OCI-LY1 (cell line): Measurements from ENCODE around the gene OR13C8.
"Not testable (repeated sequence)": the region's sequence is repeated elsewhere in the genome, so short reads cannot be mapped to it uniquely, and the experiment has no call there.

Experiments
- H2AFZ ChIP-seq: fragments of 200-600 bp; sonication (generic), shearing (Covaris generic); 2 replicates; pipeline ENCODE4 v1.6.0; 2014; ENCODE audit warnings: antibody characterized with exemption, mild to moderate bottlenecking, low read length
- H3F3A ChIP-seq: fragments of 200-600 bp; sonication (generic), shearing (Covaris generic); 2 replicates; pipeline ENCODE4 v1.6.0; 2014; ENCODE audit warnings: mild to moderate bottlenecking, antibody characterized with exemption, low read length, moderate library complexity; ENCODE audit not compliant: insufficient read depth
- H3K27ac ChIP-seq: fragments of 200-600 bp; sonication (generic); 2 replicates; pipeline ENCODE4 v1.5.1; 2014; ENCODE audit warnings: low read length, mixed run types, mild to moderate bottlenecking, low read depth; ENCODE audit not compliant: poor library complexity, severe bottlenecking
- H3K27me3 ChIP-seq: fragments of 200-600 bp; sonication (generic); 2 replicates; pipeline ENCODE4 v1.6.0; 2014; ENCODE audit warnings: antibody characterized with exemption, mild to moderate bottlenecking, low read length, moderate library complexity; ENCODE audit not compliant: insufficient read depth
- H3K36me3 ChIP-seq: fragments of 200-600 bp; sonication (generic); 2 replicates; pipeline ENCODE4 v1.6.1; 2014; ENCODE audit warnings: mild to moderate bottlenecking, antibody characterized with exemption, low read length, moderate library complexity, mixed read lengths; ENCODE audit not compliant: insufficient read depth
- H3K4me1 ChIP-seq: fragments of 200-600 bp; sonication (generic); 2 replicates; pipeline ENCODE4 v1.5.1; 2014; ENCODE audit warnings: mild to moderate bottlenecking, low read length, moderate library complexity; ENCODE audit not compliant: insufficient read depth, severe bottlenecking
- H3K4me2 ChIP-seq: fragments of 200-600 bp; sonication (generic), shearing (Covaris generic); 2 replicates; pipeline ENCODE4 v1.6.1; 2014; ENCODE audit warnings: low read length
- H3K4me3 ChIP-seq: fragments of 200-600 bp; sonication (generic); 2 replicates; pipeline ENCODE4 v1.5.1; 2014; ENCODE audit warnings: low read length, low read depth, mild to moderate bottlenecking, mixed read lengths; ENCODE audit not compliant: poor library complexity, severe bottlenecking
- H3K79me2 ChIP-seq: fragments of 200-600 bp; shearing (Covaris generic); 2 replicates; pipeline ENCODE4 v1.6.1; 2016; ENCODE audit warnings: mixed run types, low read length, mixed read lengths; ENCODE audit not compliant: insufficient read depth
- H3K9ac ChIP-seq: fragments of 200-600 bp; sonication (generic), shearing (Covaris generic); 2 replicates; pipeline ENCODE4 v1.6.1; 2014; ENCODE audit warnings: mild to moderate bottlenecking, low read length, mixed read lengths
- H3K9me2 ChIP-seq: fragments of 200-600 bp; sonication (generic), shearing (Covaris generic); 2 replicates; pipeline ENCODE4 v1.6.1; 2014; ENCODE audit warnings: low read depth, mild to moderate bottlenecking, low read length, mixed read lengths
- H3K9me3 ChIP-seq: fragments of 200-600 bp; shearing (Covaris generic); 2 replicates; pipeline ENCODE4 v1.6.1; 2014; ENCODE audit warnings: low read length, mixed read lengths
- H4K20me1 ChIP-seq: fragments of 200-600 bp; sonication (generic), shearing (Covaris generic); 2 replicates; pipeline ENCODE4 v1.6.0; 2016; ENCODE audit warnings: mild to moderate bottlenecking, low read length; ENCODE audit not compliant: insufficient read depth
- CTCF ChIP-seq: fragments of 200-600 bp; sonication (generic), shearing (Covaris generic); IDR thresholded peaks from 2 replicates; pipeline ENCODE4 v1.5.1; 2017; ENCODE audit warnings: mild to moderate bottlenecking, antibody characterized with exemption, low read length, moderate library complexity, mixed read lengths
- EZH2 ChIP-seq: fragments of 200-600 bp; sonication (generic), shearing (Covaris generic); IDR thresholded peaks from 2 replicates; pipeline ENCODE4 v1.8.0; 2017; ENCODE audit warnings: borderline replicate concordance, mixed run types, mild to moderate bottlenecking, antibody characterized with exemption, low read length, moderate library complexity, mixed read lengths

Gene OR13C8

DNA sequence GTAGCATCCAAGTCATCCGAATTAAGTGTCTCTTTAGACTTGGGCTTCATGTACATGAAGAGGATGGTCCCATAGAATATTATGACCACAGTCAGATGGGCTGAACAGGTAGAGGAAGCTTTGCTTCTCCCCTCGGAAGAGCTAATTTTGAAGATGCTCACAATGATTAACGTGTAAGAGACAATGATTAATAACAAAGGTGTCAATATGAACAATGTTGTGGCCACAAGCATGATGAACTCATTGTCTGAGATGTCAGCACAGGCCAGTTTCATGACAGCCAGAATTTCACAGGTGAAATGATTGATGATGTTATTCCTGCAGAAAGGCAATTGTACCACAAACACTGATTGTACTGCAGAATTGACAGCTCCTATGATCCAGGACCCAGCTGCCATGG, 35.8 kb downstream of the OR13C8 start:
- no peak overlapping the region for H3K27ac ChIP-seq
- no peak overlapping the region for H3K9ac ChIP-seq
- no peaks in the 10 kb centered on the region for H3K4me1 ChIP-seq
- H2AFZ ChIP-seq = no peak overlapping the region
- no peaks in the 10 kb centered on the region for H3F3A ChIP-seq
- no peaks in the 10 kb centered on the region for H3K9me2 ChIP-seq
- H3K4me2 ChIP-seq = no peak overlapping the region
- H3K9me3 ChIP-seq = no peaks in the 10 kb centered on the region
- H4K20me1 ChIP-seq = no peaks in the 10 kb centered on the region
- no peaks in the 10 kb centered on the region for H3K27me3 ChIP-seq
- H3K36me3 ChIP-seq = no peaks in the 10 kb centered on the region
- H3K4me3 ChIP-seq = no peak overlapping the region
- H3K79me2 ChIP-seq = no peaks in the 10 kb centered on the region
- no peak for TF ChIP-seq EZH2
- no peak for TF ChIP-seq CTCF

DNA sequence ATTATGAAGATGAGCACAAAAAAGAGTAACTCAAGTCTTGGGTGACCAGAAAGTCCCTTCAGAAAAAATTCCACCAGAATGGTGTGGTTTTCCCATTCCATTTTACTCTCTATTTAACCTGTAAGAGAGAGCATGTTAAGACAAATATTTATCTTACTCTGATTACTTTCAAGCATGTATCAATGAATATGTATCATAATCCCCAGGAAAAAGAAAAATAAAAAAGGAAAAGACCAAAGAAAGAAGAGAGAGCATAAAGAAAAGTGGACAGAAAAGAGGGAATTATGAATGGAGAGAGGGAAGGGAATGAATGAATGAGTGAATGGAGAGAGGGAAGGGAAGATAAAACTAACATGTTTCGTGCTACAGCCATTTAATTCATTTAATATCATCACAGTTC, 36.6 kb downstream of the OR13C8 start, which contains the start of gene OR13C2:
Gene OR13C2 (minus strand): TSS at position 101 of the 400 bp plus-strand sequence. CDS start 0 bp downstream, at position 101.
- H3K79me2 ChIP-seq, H3K27me3 ChIP-seq, H3K9ac ChIP-seq, H3F3A ChIP-seq, H4K20me1 ChIP-seq, H3K36me3 ChIP-seq, H3K4me3 ChIP-seq, H3K4me1 ChIP-seq, H3K9me3 ChIP-seq, H2AFZ ChIP-seq, H3K4me2 ChIP-seq, H3K9me2 ChIP-seq, H3K27ac ChIP-seq: not testable (repeated sequence)

- Histone ChIP-seq H3F3A (no peaks in the 10 kb centered on the region), H3K27ac (no peak overlapping the region), H3K9ac (no peak overlapping the region), H3K27me3 (no peaks in the 10 kb centered on the region), H3K79me2 (no peaks in the 10 kb centered on the region), H3K36me3 (no peaks in the 10 kb centered on the region), H4K20me1 (no peaks in the 10 kb centered on the region), H3K4me1 (no peaks in the 10 kb centered on the region), H3K4me2 (no peak overlapping the region), H3K9me3 (no peaks in the 10 kb centered on the region), H3K4me3 (no peak overlapping the region), H3K9me2 (no peaks in the 10 kb centered on the region), H2AFZ (no peak overlapping the region)
- TF ChIP-seq CTCF (no peak), EZH2 (no peak)
Measured at GRCh38 chr9:104606152-104606551, 37.2 kb downstream of the OR13C8 start.

DNA sequence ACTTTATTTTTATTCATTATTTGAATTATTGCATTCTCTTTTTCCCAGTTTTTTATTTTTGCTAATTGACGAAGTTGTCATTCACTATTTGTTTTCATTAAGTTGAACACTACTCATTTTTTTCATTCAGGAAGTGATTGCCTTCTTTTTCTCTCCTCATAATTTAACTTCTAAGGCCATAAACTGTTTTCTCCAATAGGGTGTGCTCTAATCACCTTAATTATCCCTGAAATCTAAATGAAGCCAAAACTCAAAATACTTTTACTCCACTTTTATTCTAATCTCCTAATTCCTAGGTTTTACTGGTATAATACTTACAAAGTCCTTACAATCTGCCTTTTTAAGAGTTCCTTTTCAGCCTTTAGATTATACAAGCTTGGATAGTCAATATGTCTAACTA, 39.4 kb downstream of the OR13C8 start:
- Histone ChIP-seq H3K4me3 (no peak overlapping the region), H3K4me2 (no peak overlapping the region), H3K36me3 (no peaks in the 10 kb centered on the region), H3K27me3 (no peaks in the 10 kb centered on the region), H3K79me2 (no peaks in the 10 kb centered on the region), H3F3A (no peaks in the 10 kb centered on the region), H2AFZ (no peak overlapping the region), H3K9me2 (no peaks in the 10 kb centered on the region), H3K27ac (no peak overlapping the region), H4K20me1 (no peaks in the 10 kb centered on the region), H3K9ac (no peak overlapping the region), H3K4me1 (no peaks in the 10 kb centered on the region), H3K9me3 (no peaks in the 10 kb centered on the region)
- no peak for TF ChIP-seq EZH2
- no peak; the same call in 1 of the 2 replicates for TF ChIP-seq CTCF
